Inflammatory macrophage (primary cell): Measurements from ENCODE around the gene PRR12.
A peak's percentile ranks its signal among the peaks of the same experiment; 100 is the strongest.

Experiments used
- DNase-seq, 2 donors: peaks; one replicate each; pipeline ENCODE4 v3.0.0-alpha.2; 2020 to 2022

The PRR12 gene

DNA sequence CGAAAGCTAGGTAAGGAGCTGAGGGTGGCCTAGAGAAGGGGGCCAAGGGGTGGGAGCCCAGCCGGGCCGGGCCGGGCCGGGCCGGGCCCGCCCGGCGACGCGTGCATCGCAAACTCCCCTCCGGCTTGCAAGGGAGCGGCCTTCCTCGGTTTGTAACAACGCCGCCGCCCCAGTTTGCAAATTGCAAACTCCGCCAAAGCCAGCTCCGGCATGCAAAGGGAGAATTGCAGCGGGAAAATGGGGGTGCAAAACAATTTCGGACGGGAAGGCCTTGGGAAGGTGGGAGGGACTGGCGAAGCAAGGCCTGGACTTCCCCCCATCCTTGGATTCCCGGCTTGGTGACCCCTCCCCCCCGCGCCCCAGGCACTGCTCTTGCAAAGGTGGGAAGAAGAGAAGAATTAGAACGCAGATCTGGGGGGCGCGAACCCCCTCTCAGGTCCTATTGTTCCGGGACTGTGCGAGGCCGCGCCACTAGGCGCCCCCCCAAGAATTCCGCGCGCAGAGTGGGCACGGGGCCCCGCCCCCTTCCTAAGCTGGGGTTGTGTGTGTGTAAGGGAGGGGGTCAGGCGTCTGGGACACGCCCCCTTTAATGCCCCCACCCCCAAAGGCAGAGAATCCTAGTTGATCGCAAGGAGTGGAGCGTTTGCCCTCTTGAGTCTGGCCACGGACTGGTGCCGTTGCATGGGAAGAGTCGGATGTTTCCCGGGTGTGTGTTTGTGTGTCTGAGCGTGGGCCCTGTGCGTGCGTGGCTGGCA lies 926 bp downstream of the PRR12 start:
- peak; percentile 13 to 32 for DNase-seq

- DNase-seq: no peak
Observed at GRCh38 chr19:49592486-49593232, 1.7 kb downstream of the PRR12 start.

GRCh38 chr19:49593233-49594113 lies 2.5 kb downstream of the PRR12 start:
- DNase-seq: peak; percentile 81 to 86

GRCh38 chr19:49594157-49594992 lies 3.4 kb downstream of the PRR12 start:
- DNase-seq: no peak

DNA sequence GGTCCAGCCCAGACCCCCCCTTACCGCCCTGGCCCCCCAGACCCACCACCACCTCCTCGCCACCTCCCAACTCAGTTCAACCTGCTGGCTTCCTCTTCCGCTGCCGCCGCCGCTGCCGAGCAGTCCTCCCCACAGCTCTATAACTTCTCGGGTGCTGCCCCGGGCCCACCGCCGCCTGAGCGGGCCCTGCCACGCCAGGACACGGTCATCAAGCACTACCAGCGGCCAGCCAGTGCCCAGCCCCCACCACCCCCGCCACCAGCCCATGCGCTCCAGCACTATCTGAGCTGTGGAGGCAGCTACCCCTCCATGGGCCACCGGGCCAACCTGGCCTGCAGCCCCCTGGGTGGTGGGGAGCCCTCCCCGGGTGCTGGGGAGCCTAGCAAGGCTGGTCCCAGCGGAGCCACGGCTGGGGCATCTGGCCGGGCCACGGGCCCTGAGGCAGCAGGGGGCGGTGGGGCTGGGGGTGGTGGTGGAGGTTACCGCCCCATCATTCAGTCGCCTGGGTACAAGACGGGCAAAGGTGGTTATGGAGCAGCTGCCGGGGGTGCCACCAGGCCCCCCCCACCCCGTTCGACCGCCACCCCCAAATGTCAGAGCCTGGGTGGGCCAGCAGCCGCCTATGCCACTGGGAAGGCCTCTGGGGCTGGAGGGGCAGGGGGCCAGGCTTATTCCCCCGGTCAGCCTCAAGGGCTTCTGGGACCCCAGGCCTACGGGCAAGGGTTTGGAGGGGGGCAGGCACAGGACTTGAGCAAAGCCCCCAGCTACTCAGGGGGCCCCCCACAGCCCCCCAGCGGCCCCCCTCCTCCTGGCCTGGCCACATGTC lies 4.2 kb downstream of the PRR12 start:
- DNase-seq: no peak

- no peak for DNase-seq
Observed at GRCh38 chr19:49595819-49596404, 4.9 kb downstream of the PRR12 start.

GRCh38 chr19:49596407-49596806 lies 5.4 kb downstream of the PRR12 start:
- DNase-seq: no peak

- DNase-seq: no peak
Observed at GRCh38 chr19:49596954-49597702, 6.1 kb downstream of the PRR12 start.

DNA sequence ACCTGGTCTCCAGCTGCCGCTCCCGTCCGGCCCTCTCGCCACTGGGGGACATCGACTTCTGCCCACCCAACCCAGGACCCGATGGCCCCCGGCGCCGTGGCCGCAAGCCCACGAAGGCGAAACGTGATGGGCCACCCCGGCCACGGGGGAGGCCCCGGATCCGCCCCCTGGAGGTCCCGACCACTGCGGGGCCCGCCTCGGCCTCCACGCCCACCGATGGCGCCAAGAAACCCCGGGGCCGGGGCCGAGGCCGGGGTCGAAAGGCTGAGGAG lies 6.7 kb downstream of the PRR12 start:
- no peak for DNase-seq

- peak; percentile 28 to 58 for DNase-seq
Observed at GRCh38 chr19:49599378-49600295, 8.7 kb downstream of the PRR12 start.

DNA sequence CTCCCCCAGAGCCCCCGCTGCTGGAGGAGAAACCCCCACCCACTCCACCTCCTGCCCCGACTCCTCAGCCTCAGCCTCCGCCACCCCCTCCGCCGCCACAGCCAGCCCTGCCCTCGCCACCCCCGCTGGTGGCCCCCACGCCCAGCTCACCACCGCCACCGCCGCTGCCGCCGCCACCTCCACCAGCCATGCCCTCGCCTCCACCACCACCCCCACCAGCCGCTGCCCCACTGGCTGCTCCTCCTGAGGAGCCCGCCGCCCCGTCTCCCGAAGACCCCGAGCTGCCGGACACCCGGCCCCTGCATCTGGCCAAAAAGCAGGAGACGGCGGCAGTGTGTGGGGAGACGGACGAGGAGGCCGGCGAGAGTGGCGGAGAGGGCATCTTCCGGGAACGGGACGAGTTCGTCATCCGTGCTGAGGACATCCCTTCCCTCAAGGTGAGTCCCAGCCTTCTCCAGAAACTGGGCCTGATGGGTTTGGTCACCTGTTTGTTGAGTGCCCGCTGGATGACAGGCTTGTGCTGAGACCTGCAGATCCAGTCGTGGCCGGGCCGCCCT lies 10.6 kb downstream of the PRR12 start:
- DNase-seq: no peak

DNA sequence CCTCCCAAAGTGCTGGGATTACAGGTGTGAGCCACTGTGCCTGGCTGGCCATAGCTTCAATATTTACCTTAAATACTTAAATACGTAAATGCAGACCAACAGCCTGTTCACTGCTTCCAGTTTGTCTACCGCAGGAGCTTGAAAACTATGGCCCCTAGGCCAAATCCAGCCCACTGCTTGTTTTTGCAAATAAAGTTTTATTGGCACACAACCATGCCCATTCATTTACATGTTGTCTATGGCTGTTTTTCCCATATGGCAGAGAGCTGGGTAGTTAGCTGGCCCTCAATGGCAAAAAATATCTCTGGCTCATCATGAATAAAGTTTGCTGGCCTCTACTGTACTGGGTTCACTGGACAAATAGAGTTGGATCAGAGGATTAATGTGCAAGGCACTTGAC lies 11.8 kb downstream of the PRR12 start:
- no peak for DNase-seq

DNA sequence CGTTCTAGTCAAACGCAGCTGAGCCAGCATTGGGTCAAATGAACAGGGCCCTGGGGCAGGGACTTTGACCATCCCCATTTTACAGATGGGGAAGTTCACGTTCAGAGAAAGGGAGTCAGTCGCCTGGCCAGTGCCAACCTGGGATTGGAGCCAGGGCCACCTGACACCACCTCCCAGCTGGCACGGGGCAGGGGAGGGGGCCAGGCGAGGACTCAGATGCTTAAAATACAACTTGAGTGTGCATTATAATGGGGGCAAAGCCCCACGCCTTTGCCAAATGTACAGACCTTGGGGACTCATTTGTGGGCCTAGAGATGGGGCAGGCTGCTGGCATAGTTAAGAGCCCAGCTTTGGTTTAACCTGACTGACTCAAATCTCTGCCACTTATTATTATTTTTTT lies 14.6 kb downstream of the PRR12 start:
- no peak for DNase-seq

GRCh38 chr19:49609499-49610092 lies 18.6 kb downstream of the PRR12 start:
- no peak for DNase-seq

DNA sequence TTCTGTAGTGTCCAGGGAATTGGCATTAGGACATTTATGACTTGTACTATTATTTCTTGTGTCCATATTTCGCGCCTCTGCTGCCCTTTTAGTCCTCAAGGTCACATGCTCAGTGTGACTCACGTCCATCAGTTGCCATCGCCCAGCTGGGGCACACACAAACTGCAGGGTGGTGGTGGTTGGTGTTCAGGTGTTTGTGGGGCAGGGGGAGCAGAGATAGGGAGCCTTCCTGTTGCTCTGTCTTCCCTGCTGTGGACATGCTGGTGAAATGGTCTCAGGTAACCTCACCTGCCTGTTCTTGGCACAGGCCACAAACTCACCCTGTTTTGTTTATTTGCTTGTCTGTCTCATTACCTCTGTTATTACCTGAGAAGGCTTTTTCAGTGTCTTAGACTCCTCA lies 22.4 kb downstream of the PRR12 start:
- DNase-seq: peak; percentile 16 to 64

- peak; percentile 47 to 74 for DNase-seq
Observed at GRCh38 chr19:49614096-49614833, 23.3 kb downstream of the PRR12 start.

- DNase-seq: no peak
Observed at GRCh38 chr19:49615861-49616260, 24.9 kb downstream of the PRR12 start.

GRCh38 chr19:49616532-49616931 lies 25.6 kb downstream of the PRR12 start:
- DNase-seq: no peak
